ENCODE data around the gene SLC4A1.

Gene SLC4A1

GRCh38 chr17:44235583-44235936 is 32.4 kb downstream of the SLC4A1 start:
- no peak for DNase-seq (ENCODE audit: low read depth)
- TF ChIP-seq CTCF (IDR thresholded peaks at IDR 0.05; ENCODE audit: insufficient read depth, low read depth, low read length, missing control alignments) = no peak

GRCh38 chr17:44233582-44233981 is 34.4 kb downstream of the SLC4A1 start:
- TF ChIP-seq CTCF (IDR thresholded peaks at IDR 0.05; ENCODE audit: insufficient read depth, low read depth, low read length, missing control alignments) = no peak
- H3K4me3 ChIP-seq (ENCODE audit: low read depth, low read length) = no peak overlapping the region
- DNase-seq (ENCODE audit: low read depth) = no peak

More at GRCh38 chr17:44235583-44235936, 32.4 kb downstream of the SLC4A1 start:
- no peak overlapping the region for H3K4me3 ChIP-seq (ENCODE audit: low read depth, low read length)

GRCh38 chr17:44232061-44232460 is 35.9 kb downstream of the SLC4A1 start:
- no peak for TF ChIP-seq CTCF (IDR thresholded peaks at IDR 0.05; ENCODE audit: insufficient read depth, low read depth, low read length, missing control alignments)
- DNase-seq (ENCODE audit: low read depth) = no peak
- H3K4me3 ChIP-seq (ENCODE audit: low read depth, low read length) = no peak overlapping the region

GRCh38 chr17:44230140-44230539 is 37.8 kb downstream of the SLC4A1 start:
- TF ChIP-seq CTCF (IDR thresholded peaks at IDR 0.05; ENCODE audit: insufficient read depth, low read depth, low read length, missing control alignments) = no peak
- no peak for DNase-seq (ENCODE audit: low read depth)
- no peak overlapping the region for H3K4me3 ChIP-seq (ENCODE audit: low read depth, low read length)

- no peak overlapping the region for H3K4me3 ChIP-seq (ENCODE audit: low read depth, low read length)
- TF ChIP-seq CTCF (IDR thresholded peaks at IDR 0.05; ENCODE audit: insufficient read depth, low read depth, low read length, missing control alignments) = no peak
- DNase-seq (ENCODE audit: low read depth) = no peak
Measured at GRCh38 chr17:44229090-44229489, 38.8 kb downstream of the SLC4A1 start.

GRCh38 chr17:44223541-44224071 is 44.3 kb downstream of the SLC4A1 start:
- TF ChIP-seq CTCF (IDR thresholded peaks at IDR 0.05; ENCODE audit: insufficient read depth, low read depth, low read length, missing control alignments) = no peak
- DNase-seq (ENCODE audit: low read depth) = no peak
- H3K4me3 ChIP-seq (ENCODE audit: low read depth, low read length) = no peak overlapping the region

GRCh38 chr17:44222112-44222869 is 45.6 kb downstream of the SLC4A1 start:
- peak; percentile 67 for DNase-seq (ENCODE audit: low read depth)
- no peak for TF ChIP-seq CTCF (IDR thresholded peaks at IDR 0.05; ENCODE audit: insufficient read depth, low read depth, low read length, missing control alignments)
- H3K4me3 ChIP-seq (ENCODE audit: low read depth, low read length) = peak overlapping the region; percentile 72

All from GM12865 (cell line).